Measurements from ENCODE around the gene ARHGAP4. TPM values are rescaled to one million over a fixed set of nuclear protein-coding genes. Genes with fewer than 3 reads are reported as not detected.

Gene ARHGAP4
- total and polyA plus RNA-seq, 2 donors (not counting 3 experiments of a cell fraction or from before 2014, with no cell fraction given): 20.9 to 33.3 TPM

DNA sequence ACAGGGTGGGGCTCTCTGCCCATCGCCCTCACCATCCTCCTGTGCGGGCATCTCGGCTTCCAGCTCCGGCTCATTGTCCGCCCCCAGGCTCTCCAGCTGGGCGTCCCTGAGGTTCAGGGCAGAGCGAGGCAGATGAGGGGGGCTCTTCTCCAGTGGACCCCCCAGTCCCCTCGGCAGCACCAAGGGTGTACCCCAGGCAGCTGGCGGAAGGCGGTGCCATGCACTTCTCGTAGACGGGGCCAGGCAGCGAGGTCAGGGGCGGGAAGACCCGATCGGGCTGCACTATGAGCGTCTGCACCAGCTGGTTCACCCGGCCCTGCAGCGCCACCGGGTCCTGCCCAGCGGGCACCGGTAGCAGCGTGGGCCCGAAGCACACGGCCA lies 16.1 kb downstream of the ARHGAP4 start:
- H3K4me1 ChIP-seq (ENCODE audit: control insufficient read depth, extremely low read depth, insufficient read depth, low read length): no peaks in the 10 kb centered on the region
- BruUV-seq (replicated peaks): no TSS peak
- H3K4me3 ChIP-seq (replicated peaks in 1 of 3; ENCODE audit: insufficient read depth in 1 of 3, low read depth in 1 of 3, low read length in 3 of 3): no peak overlapping the region
- no peak overlapping the region for H2AFZ ChIP-seq (ENCODE audit: low read depth, low read length)
- CTCF ChIA-PET: interaction anchor here (1.2 kb wide), 1 partner anchor 37 kb away, joined by 3 read pairs; no protein-coding TSS in a partner anchor
- no peaks in the 10 kb centered on the region for H3K79me2 ChIP-seq (ENCODE audit: control insufficient read depth, insufficient read depth, low read length)
- no peak overlapping the region for H3K4me2 ChIP-seq (ENCODE audit: insufficient read depth, low read length)
- H3K36me3 ChIP-seq (ENCODE audit: control insufficient read depth in 2 of 2, extremely low read depth in 1 of 2, insufficient read depth in 2 of 2, low read length in 2 of 2): no peaks in the 10 kb centered on the region
- no peaks in the 10 kb centered on the region for H4K20me1 ChIP-seq (replicated peaks; ENCODE audit: control insufficient read depth, extremely low read depth, insufficient read depth, low read length)
- DNase-seq (ENCODE audit: low read depth, low spot score) (no peak), FAIRE-seq (no peak)
- no peaks in the 10 kb centered on the region for H3K9me3 ChIP-seq (replicated peaks; ENCODE audit: control insufficient read depth, insufficient read depth, low read length)
- TF ChIP-seq GATA2 (IDR thresholded peaks at IDR 0.05; ENCODE audit: insufficient read depth, insufficient read length, low read depth, low read length): no peak
- POLR2A ChIA-PET: no interaction called here
- H3K27ac ChIP-seq (ENCODE audit: insufficient read depth, low read depth, low read length): no peak overlapping the region
- H3K9me1 ChIP-seq (replicated peaks; ENCODE audit: control insufficient read depth, extremely low read depth, insufficient read depth, low read length): no peaks in the 10 kb centered on the region
- no peaks in the 10 kb centered on the region for H3K27me3 ChIP-seq (ENCODE audit: control insufficient read depth in 2 of 2, insufficient read depth in 2 of 2, low read length in 2 of 2)
- intact Hi-C loops (cut with micrococcal nuclease): no loop called here
- no peak overlapping the region for H3K9ac ChIP-seq (replicated peaks; ENCODE audit: extremely low read depth, insufficient read depth, low read length)
- dilution Hi-C loops (cut with MboI; ENCODE audit: extremely low pct_ligation_motif_present, low sequenced_read_pairs): no loop called here

GRCh38 chrX:153909024-153909979 lies 16.8 kb downstream of the ARHGAP4 start:
- POLR2A ChIA-PET: no interaction called here

More at GRCh38 chrX:153909024-153909979, 16.8 kb downstream of the ARHGAP4 start:
- Histone ChIP-seq H3K79me2 (ENCODE audit: control insufficient read depth, insufficient read depth, low read length) (no peaks in the 10 kb centered on the region), H3K9ac (replicated peaks; ENCODE audit: extremely low read depth, insufficient read depth, low read length) (no peak overlapping the region), H3K27me3 (ENCODE audit: control insufficient read depth in 2 of 2, insufficient read depth in 2 of 2, low read length in 2 of 2) (no peaks in the 10 kb centered on the region), H3K9me3 (replicated peaks; ENCODE audit: control insufficient read depth, insufficient read depth, low read length) (no peaks in the 10 kb centered on the region), H3K36me3 (ENCODE audit: control insufficient read depth in 2 of 2, extremely low read depth in 1 of 2, insufficient read depth in 2 of 2, low read length in 2 of 2) (no peaks in the 10 kb centered on the region), H2AFZ (ENCODE audit: low read depth, low read length) (no peak overlapping the region), H4K20me1 (replicated peaks; ENCODE audit: control insufficient read depth, extremely low read depth, insufficient read depth, low read length) (no peaks in the 10 kb centered on the region), H3K4me1 (ENCODE audit: control insufficient read depth, extremely low read depth, insufficient read depth, low read length) (no peaks in the 10 kb centered on the region), H3K27ac (ENCODE audit: insufficient read depth, low read depth, low read length) (no peak overlapping the region), H3K4me3 (replicated peaks in 1 of 3; ENCODE audit: insufficient read depth in 1 of 3, low read depth in 1 of 3, low read length in 3 of 3) (no peak overlapping the region), H3K4me2 (ENCODE audit: insufficient read depth, low read length) (no peak overlapping the region), H3K9me1 (replicated peaks; ENCODE audit: control insufficient read depth, extremely low read depth, insufficient read depth, low read length) (no peaks in the 10 kb centered on the region)
- CTCF ChIA-PET: no interaction called here
- DNase-seq (ENCODE audit: low read depth, low spot score) (no peak), FAIRE-seq (no peak)
- TF ChIP-seq MAX (IDR thresholded peaks at IDR 0.05; ENCODE audit: insufficient read depth, insufficient read length) (no peak), JUN (IDR thresholded peaks at IDR 0.05; ENCODE audit: borderline replicate concordance, insufficient read depth, insufficient read length, low read depth) (no peak), FOS (IDR thresholded peaks at IDR 0.05; ENCODE audit: borderline replicate concordance, insufficient read depth, low read length) (no peak), MYC (IDR thresholded peaks at IDR 0.05; ENCODE audit: low read depth, low read length) (no peak), EZH2 (IDR thresholded peaks at IDR 0.05; ENCODE audit: borderline replicate concordance, low read depth, low read length, severe bottlenecking) (no peak), CTCF (IDR thresholded peaks at IDR 0.05; ENCODE audit: extremely low read depth in 1 of 2, insufficient read depth in 1 of 2, low read depth in 1 of 2, low read length in 2 of 2) (no peak), GATA2 (IDR thresholded peaks at IDR 0.05; ENCODE audit: insufficient read depth, insufficient read length, low read depth, low read length) (no peak), POLR2A (IDR thresholded peaks at IDR 0.05; ENCODE audit: low read depth, low read length) (no peak), POLR2AphosphoS5 (IDR thresholded peaks at IDR 0.05; ENCODE audit: insufficient read depth, low read depth, low read length) (no peak)
- BruUV-seq (replicated peaks): no TSS peak
- intact Hi-C loops (cut with micrococcal nuclease) (no loop called here), dilution Hi-C loops (cut with MboI; ENCODE audit: extremely low pct_ligation_motif_present, low sequenced_read_pairs) (no loop called here)

All from endothelial cell of umbilical vein (primary cell).